Glomerular visceral epithelial cell (primary cell): ENCODE results near the gene TIMM23.

ENCODE experiments used
- DNase-seq: peaks from one replicate; pipeline ENCODE4 v3.0.0-alpha.2; 2016; ENCODE audit errors: extremely low spot score

Gene TIMM23

GRCh38 chr10:46052791-46053375 is 80.6 kb downstream of the TIMM23 start:
- DNase-seq: no peak
